ENCODE measurements around the gene NEFH. TPM values are rescaled to one million over a fixed set of nuclear protein-coding genes. Genes with fewer than 3 reads are reported as not detected.

The NEFH gene
- polyA plus RNA-seq (2011; rRNA removed): 0.04 and 0.06 TPM in 2 replicates
- 0.08 and 0.09 TPM in 2 replicates for polyA plus RNA-seq (2012; cell fraction: cytosol; rRNA removed)
- 0.06 and 0.10 TPM in 2 replicates for polyA plus RNA-seq (2012; cell fraction: nucleus; rRNA removed)
- polyA plus RNA-seq (2017; fragmentation: RNase III; extraction: RNeasy Plus Mini Kit Qiagen cat#74134 plus additional on column Dnase treatment): 0.21 to 0.29 TPM (median 0.23 TPM) in 3 replicates
- 0.05 TPM in 1 of 2 replicates, not detected in the other for polyA minus RNA-seq (2011; rRNA and poly(A)+ RNA removed)

GRCh38 chr22:29479417-29480261, at the start of gene NEFH:
NEFH (plus strand) TSS chr22:29480218; CDS start chr22:29480263, 45 bp downstream.
- Histone ChIP-seq H3K4me1 (peaks cover 29% of the 10 kb centered on the region), H3K4me2 (peak within 1 kb of the TSS; percentile 76; the same call in 2 of the 3 replicates), H3K4me3 (no peak within 1 kb of the TSS), H3K27ac (no peak within 1 kb of the TSS), H3K9me3 (no peaks in the 10 kb centered on the region)
- ATAC-seq (peak in 1 of 2 experiments; percentile 23; a peak in 2 of 6 replicates), DNase-seq (ENCODE audit: low read depth in 1 of 2, low spot score in 1 of 2) (no peak), FAIRE-seq (no peak)
- TF ChIP-seq FOSL2 (IDR thresholded peaks at IDR 0.05) (no peak), FOSL2 (CRISPR knock-in tag; IDR thresholded peaks at IDR 0.05) (no peak), GATA3 (IDR thresholded peaks at IDR 0.05; ENCODE audit: borderline replicate concordance) (no peak), POLR2AphosphoS2 (conservative IDR thresholded peaks at IDR 0.05; ENCODE audit: low read length) (no peak), HES2 (IDR thresholded peaks at IDR 0.05) (no peak), SMC3 (IDR thresholded peaks at IDR 0.05) (no peak), EHMT2 (IDR thresholded peaks at IDR 0.05; ENCODE audit: low read depth) (no peak), HEYL (CRISPR knock-in tag; IDR thresholded peaks at IDR 0.05) (no peak), ZNF302 (CRISPR knock-in tag; IDR thresholded peaks at IDR 0.05) (no peak), NPAS2 (CRISPR knock-in tag; IDR thresholded peaks at IDR 0.05; ENCODE audit: borderline replicate concordance) (no peak), MAFK (IDR thresholded peaks at IDR 0.05; ENCODE audit: partially characterized antibody) (no peak), CBX2 (IDR thresholded peaks at IDR 0.05; ENCODE audit: borderline replicate concordance, low read depth) (no peak), EHF (CRISPR knock-in tag; IDR thresholded peaks at IDR 0.05) (no peak), KDM5A (IDR thresholded peaks at IDR 0.05) (no peak), MAZ (IDR thresholded peaks at IDR 0.05; ENCODE audit: borderline replicate concordance, low read depth, low read length) (no peak), TP53 (CRISPR knock-in tag; IDR thresholded peaks at IDR 0.05) (no peak), HOXB5 (CRISPR knock-in tag; IDR thresholded peaks at IDR 0.05) (no peak), BCL3 (IDR thresholded peaks at IDR 0.05) (no peak)
- CTCF ChIA-PET: interaction anchor here (0.9 to 1.1 kb wide), 2 partner anchors 9 to 25 kb away, joined by 3 to 4 read pairs; no protein-coding TSS in a partner anchor
- 28% methylated on average over 13 of the region's 48 CpGs for WGBS (ENCODE audit: missing lambda C conversion rate)
- POLR2A ChIA-PET: no interaction called here

- no peak overlapping the region for H3K4me3 ChIP-seq
- 83% methylated on average over 5 of the region's 5 CpGs for WGBS (ENCODE audit: missing lambda C conversion rate)
Measured at GRCh38 chr22:29431986-29432385, 48.0 kb upstream of the NEFH start.

More at GRCh38 chr22:29431986-29432385, 48.0 kb upstream of the NEFH start:
- no peaks in the 10 kb centered on the region for H3K4me1 ChIP-seq
- no peak overlapping the region for H3K27ac ChIP-seq
- no peak for TF ChIP-seq CEBPB (IDR thresholded peaks at IDR 0.05)
- TF ChIP-seq EHF (CRISPR knock-in tag; IDR thresholded peaks at IDR 0.05): no peak
- TF ChIP-seq TFCP2L1 (CRISPR knock-in tag; IDR thresholded peaks at IDR 0.05): no peak
- TF ChIP-seq KDM1A (IDR thresholded peaks at IDR 0.05; ENCODE audit: low read depth): no peak
- TF ChIP-seq POLR2A (IDR thresholded peaks at IDR 0.05; ENCODE audit: low read length): no peak
- no peak for TF ChIP-seq RCOR1 (IDR thresholded peaks at IDR 0.05; ENCODE audit: low read depth, low read length)
- no peak for TF ChIP-seq ATOH8 (CRISPR knock-in tag; IDR thresholded peaks at IDR 0.05; ENCODE audit: low read depth)
- TF ChIP-seq NFE2L2 (conservative IDR thresholded peaks at IDR 0.05; ENCODE audit: low read length): no peak
- TF ChIP-seq RAD21 (conservative IDR thresholded peaks at IDR 0.05 in 1 of 2, IDR thresholded peaks at IDR 0.05 in 1 of 2): no peak
- TF ChIP-seq NR3C1 (IDR thresholded peaks at IDR 0.05): no peak
- no peak overlapping the region for H3K4me2 ChIP-seq
- FAIRE-seq (no peak), ATAC-seq (no peak), DNase-seq (ENCODE audit: low read depth in 1 of 2, low spot score in 1 of 2) (no peak)
- H3K9me3 ChIP-seq: no peaks in the 10 kb centered on the region
- POLR2A ChIA-PET: no interaction called here
- CTCF ChIA-PET: interaction anchor here (1.1 to 1.5 kb wide), 2 partner anchors 8 to 38 kb away, joined by 3 read pairs; no protein-coding TSS in a partner anchor

Measured in A549 (cell line).